T-helper 1 cell treated with Interleukin-12 subunit alpha and Interleukin-12 subunit beta and Interleukin-4 antibody, amounts not matched to agents 30 ng/mL and 1 ng/mL, for 36 hours (primary cell): ENCODE measurements around the gene TOMM20. TPM values are rescaled to one million over a fixed set of nuclear protein-coding genes. Genes with fewer than 3 reads are reported as not detected.
"Not testable (repeated sequence)": the region's sequence is repeated elsewhere in the genome, so short reads cannot be mapped to it uniquely, and the experiment has no call there.

Experiments used
- intact Hi-C: fragments of 100-400 bp; cut with micrococcal nuclease; formaldehyde crosslinking; loops from one replicate; pipeline ENCODE4 v1.15.1; 2024
- total RNA-seq: library from RNA; stranded (reverse); gene quantifications from 2 replicates; pipeline ENCODE4 v1.2.3, GENCODE V29; 2022

The TOMM20 gene
- total RNA-seq, 1 donor from 2014 or later, result 83.9 TPM

- intact Hi-C loops, result loop anchor here (1.0 kb wide), 1 partner anchor 23 kb away; the partner anchor contains the start of gene TOMM20
These were observed 23.3 kb downstream of the TOMM20 start for GRCh38 chr1:235105051-235106043.

GRCh38 chr1:235102993-235103411 is 25.6 kb downstream of the TOMM20 start:
- intact Hi-C loops, result loop anchor here (5.0 kb wide), 1 partner anchor 224 kb away; the partner anchor contains the start of genes ARID4B and GGPS1

- intact Hi-C loops, result loop anchor here (5.0 kb wide), 1 partner anchor 225 kb away; the partner anchor contains the start of genes ARID4B and GGPS1
These were observed 26.4 kb downstream of the TOMM20 start for GRCh38 chr1:235102259-235102582.

- intact Hi-C loops, result loop anchor here (5.0 kb wide), 1 partner anchor 226 kb away; the partner anchor contains the start of genes ARID4B and GGPS1
These were observed 26.9 kb downstream of the TOMM20 start for GRCh38 chr1:235101558-235102258.

- intact Hi-C loops, result loop anchor here (5.0 kb wide), 1 partner anchor 227 kb away; the partner anchor contains the start of genes ARID4B and GGPS1
These were observed 28.4 kb downstream of the TOMM20 start for GRCh38 chr1:235100194-235100772.

- intact Hi-C loops, result no loop called here
These were observed 29.6 kb downstream of the TOMM20 start for GRCh38 chr1:235098991-235099390.

GRCh38 chr1:235098547-235098946 is 30.1 kb downstream of the TOMM20 start:
- intact Hi-C loops, result no loop called here

- intact Hi-C loops, result not testable (repeated sequence)
These were observed 31.1 kb downstream of the TOMM20 start for GRCh38 chr1:235097501-235097900.

- intact Hi-C loops, result no loop called here
These were observed 32.6 kb downstream of the TOMM20 start for GRCh38 chr1:235095938-235096562.

- intact Hi-C loops, result loop anchor here (1.0 kb wide), 4 partner anchors 10 to 595 kb away; no protein-coding TSS in a partner anchor
These were observed 34.7 kb downstream of the TOMM20 start for GRCh38 chr1:235093696-235094592.

GRCh38 chr1:235093013-235093695 is 35.5 kb downstream of the TOMM20 start:
- intact Hi-C loops, result loop anchor here (1.0 kb wide), 2 partner anchors 160 to 594 kb away; no protein-coding TSS in a partner anchor

- intact Hi-C loops, result not testable (repeated sequence)
These were observed 36.2 kb downstream of the TOMM20 start for GRCh38 chr1:235092415-235092814.

GRCh38 chr1:235092045-235092406 is 36.6 kb downstream of the TOMM20 start:
- intact Hi-C loops, result not testable (repeated sequence)

- intact Hi-C loops, result not testable (repeated sequence)
These were observed 37.2 kb downstream of the TOMM20 start for GRCh38 chr1:235091319-235092044.

GRCh38 chr1:235090406-235091069 is 38.1 kb downstream of the TOMM20 start:
- intact Hi-C loops, result no loop called here

GRCh38 chr1:235088907-235089306 is 39.7 kb downstream of the TOMM20 start:
- intact Hi-C loops, result no loop called here

- intact Hi-C loops, result no loop called here
These were observed 40.2 kb downstream of the TOMM20 start for GRCh38 chr1:235088430-235088829.

- intact Hi-C loops, result no loop called here
These were observed 40.7 kb downstream of the TOMM20 start for GRCh38 chr1:235087906-235088305.
